ENCODE results near the gene IQCF6.
"Not testable (repeated sequence)": the region's sequence is repeated elsewhere in the genome, so short reads cannot be mapped to it uniquely, and the experiment has no call there.

The IQCF6 gene

GRCh38 chr3:51779137-51779536, at the start of gene IQCF6:
Gene IQCF6, minus strand, starts transcription at chr3:51779237. Its CDS starts 13 bp downstream, at chr3:51779224.
- DNase-seq: no peak

- no peak for DNase-seq
Measured at GRCh38 chr3:51828297-51828696, 49.3 kb upstream of the IQCF6 start.

GRCh38 chr3:51819709-51820406, 40.8 kb upstream of the IQCF6 start:
- DNase-seq: peak; percentile 54

GRCh38 chr3:51819151-51819550, 40.1 kb upstream of the IQCF6 start:
- DNase-seq: no peak

- no peak for DNase-seq
Measured at GRCh38 chr3:51817375-51817774, 38.3 kb upstream of the IQCF6 start.

- no peak for DNase-seq
Measured at GRCh38 chr3:51816723-51817122, 37.7 kb upstream of the IQCF6 start.

GRCh38 chr3:51815614-51816013, 36.6 kb upstream of the IQCF6 start:
- DNase-seq: no peak

GRCh38 chr3:51814034-51814433, 35.0 kb upstream of the IQCF6 start:
- no peak for DNase-seq

- DNase-seq: no peak
Measured at GRCh38 chr3:51813539-51813938, 34.5 kb upstream of the IQCF6 start.

- no peak for DNase-seq
Measured at GRCh38 chr3:51808934-51809333, 29.9 kb upstream of the IQCF6 start.

GRCh38 chr3:51802106-51802703, 23.2 kb upstream of the IQCF6 start:
- no peak for DNase-seq

GRCh38 chr3:51800750-51801125, 21.7 kb upstream of the IQCF6 start:
- no peak for DNase-seq

- peak; percentile 70 for DNase-seq
Measured at GRCh38 chr3:51799879-51800749, 21.1 kb upstream of the IQCF6 start.

GRCh38 chr3:51798411-51798963, 19.4 kb upstream of the IQCF6 start:
- DNase-seq: peak; percentile 19

- no peak for DNase-seq
Measured at GRCh38 chr3:51796854-51797253, 17.8 kb upstream of the IQCF6 start.

- no peak for DNase-seq
Measured at GRCh38 chr3:51794206-51794605, 15.2 kb upstream of the IQCF6 start.

- DNase-seq: no peak
Measured at GRCh38 chr3:51792206-51792605, 13.2 kb upstream of the IQCF6 start.

- no peak for DNase-seq
Measured at GRCh38 chr3:51789437-51789836, 10.4 kb upstream of the IQCF6 start.

GRCh38 chr3:51787576-51787975, 8.5 kb upstream of the IQCF6 start:
- DNase-seq: not testable (repeated sequence)

GRCh38 chr3:51786267-51786666, 7.2 kb upstream of the IQCF6 start:
- no peak for DNase-seq

- no peak for DNase-seq
Measured at GRCh38 chr3:51778554-51778953, 483 bp downstream of the IQCF6 start.

- DNase-seq: no peak
Measured at GRCh38 chr3:51777985-51778384, 1.1 kb downstream of the IQCF6 start.

GRCh38 chr3:51773529-51774056, 5.4 kb downstream of the IQCF6 start:
- no peak for DNase-seq

Data from hematopoietic multipotent progenitor cell treated with erythropoietin and hydrocortisone succinate and interleukin-3 and kit ligand, for 6 days (in vitro differentiated cells).